ENCODE measurements around the gene HS6ST2.

Gene HS6ST2

GRCh38 chrX:132692526-132692925, 265.9 kb downstream of the HS6ST2 start:
- no peaks in the 10 kb centered on the region for H3K4me1 ChIP-seq (ENCODE audit: control insufficient read depth in 1 of 2, insufficient read depth in 1 of 2, low read depth in 1 of 2, low read length in 1 of 2)
- no peaks in the 10 kb centered on the region for H3K27me3 ChIP-seq
- no peak for TF ChIP-seq CTCF (IDR thresholded peaks at IDR 0.05)
- H3K27ac ChIP-seq, result no peak overlapping the region
- no peaks in the 10 kb centered on the region for H3K9me3 ChIP-seq
- no peak overlapping the region for H3K4me3 ChIP-seq (ENCODE audit: low read depth in 1 of 2, low read length in 1 of 2)
- H3K36me3 ChIP-seq, result no peaks in the 10 kb centered on the region

- Histone ChIP-seq H3K4me1 (ENCODE audit: control insufficient read depth in 1 of 2, insufficient read depth in 1 of 2, low read depth in 1 of 2, low read length in 1 of 2) (no peaks in the 10 kb centered on the region), H3K27me3 (no peaks in the 10 kb centered on the region), H3K4me3 (ENCODE audit: low read depth in 1 of 2, low read length in 1 of 2) (no peak overlapping the region), H3K36me3 (no peaks in the 10 kb centered on the region), H3K9me3 (no peaks in the 10 kb centered on the region), H3K27ac (no peak overlapping the region)
- no peak for TF ChIP-seq CTCF (IDR thresholded peaks at IDR 0.05)
Measured at GRCh38 chrX:132692066-132692465, 266.4 kb downstream of the HS6ST2 start.

GRCh38 chrX:132689612-132690563, 268.5 kb downstream of the HS6ST2 start:
- no peak for TF ChIP-seq CTCF (IDR thresholded peaks at IDR 0.05)
- Histone ChIP-seq H3K36me3 (no peaks in the 10 kb centered on the region), H3K4me1 (ENCODE audit: control insufficient read depth in 1 of 2, insufficient read depth in 1 of 2, low read depth in 1 of 2, low read length in 1 of 2) (no peaks in the 10 kb centered on the region), H3K27ac (no peak overlapping the region), H3K27me3 (no peaks in the 10 kb centered on the region), H3K9me3 (no peaks in the 10 kb centered on the region), H3K4me3 (ENCODE audit: low read depth in 1 of 2, low read length in 1 of 2) (no peak overlapping the region)

- Histone ChIP-seq H3K36me3 (no peaks in the 10 kb centered on the region), H3K27me3 (no peaks in the 10 kb centered on the region), H3K27ac (no peak overlapping the region), H3K9me3 (no peaks in the 10 kb centered on the region), H3K4me1 (ENCODE audit: control insufficient read depth in 1 of 2, insufficient read depth in 1 of 2, low read depth in 1 of 2, low read length in 1 of 2) (no peaks in the 10 kb centered on the region), H3K4me3 (ENCODE audit: low read depth in 1 of 2, low read length in 1 of 2) (no peak overlapping the region)
- TF ChIP-seq CTCF (IDR thresholded peaks at IDR 0.05), result no peak
Measured at GRCh38 chrX:132685276-132685675, 273.2 kb downstream of the HS6ST2 start.

- Histone ChIP-seq H3K27me3 (no peaks in the 10 kb centered on the region), H3K36me3 (no peaks in the 10 kb centered on the region), H3K4me3 (ENCODE audit: low read depth in 1 of 2, low read length in 1 of 2) (no peak overlapping the region), H3K4me1 (ENCODE audit: control insufficient read depth in 1 of 2, insufficient read depth in 1 of 2, low read depth in 1 of 2, low read length in 1 of 2) (no peaks in the 10 kb centered on the region), H3K9me3 (no peaks in the 10 kb centered on the region), H3K27ac (no peak overlapping the region)
- TF ChIP-seq CTCF (IDR thresholded peaks at IDR 0.05), result no peak
Measured at GRCh38 chrX:132677233-132677716, 281.2 kb downstream of the HS6ST2 start.
